Fibroblast of pulmonary artery (primary cell): ENCODE data around the gene PIEZO2.
"Not testable (repeated sequence)": the region's sequence is repeated elsewhere in the genome, so short reads cannot be mapped to it uniquely, and the experiment has no call there.

Experiments
- DNase-seq: peaks from one replicate; pipeline ENCODE4 v3.0.0-alpha.2; 2010; ENCODE audit warnings: low read depth
- H3K4me3 ChIP-seq: replicated peaks from 2 replicates; pipeline ENCODE4 v1.5.1; 2011; ENCODE audit warnings: low read depth, mild to moderate bottlenecking, control low read depth, low read length, moderate library complexity

The PIEZO2 gene

DNA sequence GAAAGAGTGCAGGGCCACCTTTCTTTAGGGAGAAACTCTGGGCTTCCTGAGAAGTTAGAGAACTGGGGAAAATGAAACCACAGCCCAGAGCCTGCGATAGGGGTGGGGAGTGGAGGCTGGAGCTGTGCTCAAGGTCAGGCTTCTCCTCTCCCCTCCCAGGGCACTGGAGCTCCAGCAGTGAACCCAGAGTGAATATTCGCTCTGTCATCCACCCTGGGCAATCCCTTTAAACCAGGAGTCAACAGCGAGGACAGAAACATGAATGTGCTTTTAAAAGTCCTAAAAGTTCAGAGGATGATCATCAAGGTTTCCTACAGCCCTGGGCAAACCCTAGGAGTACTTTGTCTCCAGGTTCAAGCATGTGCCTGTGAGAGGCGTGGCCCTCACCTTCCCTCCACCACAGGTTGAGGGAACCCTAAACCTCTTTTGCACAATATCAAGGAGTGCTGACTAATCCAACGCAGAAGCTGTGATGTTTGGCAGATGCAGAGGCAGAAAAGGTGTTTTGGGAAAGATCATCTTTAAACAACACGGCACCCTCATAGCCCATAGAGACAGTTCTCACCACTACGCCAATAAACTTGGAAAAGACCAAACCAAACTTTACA lies 522.7 kb downstream of the PIEZO2 start:
- H3K4me3 ChIP-seq, DNase-seq: not testable (repeated sequence)

DNA sequence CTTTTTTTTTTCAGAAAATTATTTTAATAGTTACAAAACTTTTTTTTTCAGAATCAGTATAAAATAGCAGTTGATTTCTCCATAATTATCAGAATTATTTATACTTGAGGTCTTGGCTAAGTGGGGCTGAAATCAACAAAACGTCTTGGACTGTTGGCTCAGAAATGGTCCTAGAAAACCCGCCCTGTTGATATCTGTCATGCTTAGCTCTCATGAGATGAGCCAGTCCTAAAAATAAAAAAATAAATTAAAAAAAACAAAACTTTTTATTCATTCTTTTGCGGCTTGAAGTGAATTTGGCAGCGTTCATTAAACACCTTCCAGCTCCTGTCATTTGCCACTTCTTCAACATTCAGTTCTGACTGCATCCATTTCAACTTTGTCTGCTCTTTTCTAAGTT lies 525.8 kb downstream of the PIEZO2 start:
- not testable (repeated sequence) for H3K4me3 ChIP-seq, DNase-seq

GRCh38 chr18:10622982-10623381 lies 526.4 kb downstream of the PIEZO2 start:
- not testable (repeated sequence) for DNase-seq, H3K4me3 ChIP-seq

- H3K4me3 ChIP-seq: not testable (repeated sequence)
- DNase-seq: peak; percentile 51
These were observed 528.6 kb downstream of the PIEZO2 start for GRCh38 chr18:10620670-10621329.
